GM19468 (cell line): ENCODE results near the gene PLD1.

Experiments
- ATAC-seq: cut with Tn5 transposase; IDR thresholded peaks from one replicate; pipeline ENCODE4 v1.9.1; 2021; ENCODE audit warnings: mild to moderate bottlenecking, moderate library complexity, moderate number of reproducible peaks; ENCODE audit not compliant: unreplicated experiment; ENCODE audit errors: extremely low read depth

Gene PLD1

GRCh38 chr3:171801738-171802589, 8.3 kb downstream of the PLD1 start:
- ATAC-seq = no peak

- ATAC-seq = no peak
Measured at GRCh38 chr3:171799501-171799900, 10.8 kb downstream of the PLD1 start.

DNA sequence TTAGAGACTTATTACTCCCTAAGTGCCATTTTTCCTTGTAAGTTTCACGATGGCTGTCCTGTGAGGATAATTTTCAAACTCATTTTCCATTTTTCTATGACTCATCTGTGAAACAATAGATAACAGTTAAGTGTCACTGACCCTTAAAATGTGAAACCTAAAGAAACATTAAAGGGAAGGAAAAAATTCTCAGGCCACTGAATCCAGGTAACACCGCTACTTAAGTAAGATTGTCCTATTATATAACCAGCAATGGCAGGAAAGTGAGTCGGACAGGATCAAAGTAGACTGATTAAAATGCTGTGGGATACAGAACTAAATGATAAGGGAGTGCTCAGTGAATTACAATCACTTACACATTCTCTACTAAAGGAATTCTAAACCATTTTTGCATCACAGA, 12.4 kb downstream of the PLD1 start:
- no peak for ATAC-seq

DNA sequence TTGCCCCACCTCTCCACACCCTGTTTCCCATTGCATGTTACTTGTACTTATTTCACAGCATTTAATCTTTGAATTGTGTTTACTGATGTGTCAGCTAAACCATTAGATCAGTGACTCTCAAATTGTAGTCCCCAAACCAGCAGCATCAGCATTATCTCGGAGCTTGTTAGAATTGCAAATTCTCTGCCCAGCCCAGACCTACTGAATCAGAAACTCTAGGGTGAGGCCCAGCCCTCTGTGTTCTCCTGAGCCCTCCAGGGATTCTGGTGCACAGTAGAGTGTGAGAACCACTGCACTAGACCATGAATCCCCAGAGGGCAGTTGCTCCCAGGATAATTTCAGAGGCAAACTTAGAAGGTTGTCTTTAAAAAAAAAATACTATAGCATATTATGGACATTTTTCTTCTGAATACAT, 13.0 kb downstream of the PLD1 start:
- ATAC-seq = no peak

- no peak for ATAC-seq
Measured at GRCh38 chr3:171796625-171797264, 13.5 kb downstream of the PLD1 start.

- no peak for ATAC-seq
Measured at GRCh38 chr3:171792531-171792930, 17.8 kb downstream of the PLD1 start.

- ATAC-seq = no peak
Measured at GRCh38 chr3:171791692-171792076, 18.6 kb downstream of the PLD1 start.

DNA sequence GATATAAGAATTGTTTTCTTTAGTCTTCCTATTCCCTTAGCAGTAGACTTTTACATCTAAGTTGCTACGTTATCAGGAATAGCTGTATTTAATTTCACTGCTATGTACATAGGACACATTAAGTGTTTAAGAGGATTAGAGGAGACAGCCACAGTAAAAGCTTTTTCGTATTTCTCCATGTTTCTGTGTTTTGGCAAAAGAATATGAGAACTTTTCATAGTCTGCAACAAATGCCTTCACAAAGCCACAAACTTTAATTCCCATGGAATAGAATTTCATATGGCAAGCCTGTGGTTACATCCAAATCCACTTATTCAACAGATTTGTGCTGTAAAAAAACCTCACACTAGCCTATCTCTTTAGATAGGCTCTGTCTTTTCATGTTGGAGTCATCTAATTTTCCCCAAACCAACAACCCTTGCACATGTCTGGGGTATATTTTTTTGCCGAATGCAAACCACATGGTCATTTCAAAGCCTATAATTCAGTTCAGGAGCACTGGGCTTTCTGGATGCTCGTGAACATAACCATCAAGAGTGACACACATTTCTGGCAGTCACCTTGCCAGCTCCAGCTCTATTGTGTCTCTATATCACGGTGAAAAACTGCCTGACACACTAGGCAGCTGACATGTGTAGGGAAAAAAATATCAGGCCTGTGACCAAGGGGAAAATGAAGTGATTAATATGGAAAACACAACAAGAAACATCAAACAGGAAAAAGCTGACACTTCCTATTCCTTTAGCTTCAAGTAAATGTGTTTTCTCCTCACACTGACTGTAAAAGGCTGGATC, 19.2 kb downstream of the PLD1 start:
- ATAC-seq = no peak

GRCh38 chr3:171790574-171790897, 19.7 kb downstream of the PLD1 start:
- ATAC-seq = no peak

- no peak for ATAC-seq
Measured at GRCh38 chr3:171789759-171790505, 20.4 kb downstream of the PLD1 start.

DNA sequence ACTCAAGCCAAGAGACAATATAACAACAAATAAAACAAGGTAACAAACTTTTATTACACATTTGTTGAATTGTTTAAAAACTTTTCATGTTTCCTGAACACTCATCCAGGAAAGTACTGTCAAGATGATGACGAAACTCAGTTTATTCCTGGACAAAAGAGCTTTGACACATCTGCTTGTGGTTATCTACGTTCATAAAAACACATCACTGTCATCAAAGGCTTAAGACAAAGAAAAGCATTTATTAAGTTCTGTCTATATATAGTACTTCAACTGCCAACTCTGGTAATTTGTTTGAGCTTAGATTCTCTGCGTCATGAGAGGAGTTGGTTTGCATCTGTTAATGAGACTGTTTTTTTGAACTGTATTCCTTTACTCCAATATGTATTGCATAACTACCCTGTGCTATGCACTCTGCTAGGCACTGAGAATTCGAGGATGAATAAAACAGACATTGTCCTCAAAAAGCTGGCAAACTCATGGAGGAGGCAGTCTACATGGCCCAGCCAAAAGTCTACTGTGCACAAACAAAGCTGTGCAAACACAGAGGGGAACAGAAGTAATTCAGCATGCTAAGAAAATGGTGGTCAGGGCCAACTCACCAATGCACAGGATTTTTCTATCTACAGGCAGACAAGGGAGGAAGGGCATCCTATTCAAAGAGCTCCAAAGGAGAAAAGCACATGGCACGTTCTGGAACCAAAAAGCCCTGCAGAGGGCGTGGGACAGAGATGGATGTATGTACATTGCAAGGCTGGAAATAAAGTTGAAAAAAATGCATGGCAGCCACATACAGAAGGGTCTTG, 21.5 kb downstream of the PLD1 start:
- no peak for ATAC-seq

- no peak for ATAC-seq
Measured at GRCh38 chr3:171786997-171787396, 23.3 kb downstream of the PLD1 start.

- ATAC-seq = no peak
Measured at GRCh38 chr3:171784937-171785336, 25.3 kb downstream of the PLD1 start.

DNA sequence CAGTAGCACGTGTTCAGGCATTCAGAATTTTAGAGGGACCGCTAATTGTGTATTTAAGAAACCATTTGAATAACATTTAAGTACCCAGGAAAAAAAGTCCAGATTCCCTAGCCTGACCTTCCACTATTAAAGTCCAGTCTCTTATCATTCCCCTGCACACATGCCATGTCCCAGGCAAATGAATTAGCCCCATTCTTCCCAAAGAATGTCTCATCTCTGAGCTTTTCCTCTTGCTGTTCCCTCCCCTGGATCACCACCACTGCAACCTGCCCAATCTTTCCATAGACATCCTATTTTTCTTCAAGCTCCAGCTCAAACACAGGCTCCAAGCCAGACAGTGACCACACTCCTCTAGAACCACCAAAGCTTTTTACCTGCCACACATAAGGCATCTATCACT, 25.9 kb downstream of the PLD1 start:
- no peak for ATAC-seq

DNA sequence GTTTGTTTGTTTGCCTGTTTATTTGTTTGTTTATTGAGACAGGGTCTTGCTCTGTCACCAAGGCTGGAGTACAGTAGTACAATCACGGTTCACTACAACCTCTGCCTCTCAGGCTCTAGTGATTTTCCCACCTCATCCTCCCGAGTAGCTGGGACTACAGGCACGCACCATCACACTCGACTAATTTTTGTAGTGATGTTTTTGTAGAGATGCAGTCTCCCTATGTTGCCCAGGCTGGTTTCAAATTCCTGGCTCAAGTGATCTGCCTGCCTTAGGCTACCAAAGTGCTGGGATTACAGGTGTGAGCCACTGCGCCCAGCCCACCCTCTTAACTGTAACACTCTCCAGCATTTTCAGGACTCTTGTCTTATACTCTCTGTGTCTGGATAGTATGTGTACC, 26.7 kb downstream of the PLD1 start:
- no peak for ATAC-seq

DNA sequence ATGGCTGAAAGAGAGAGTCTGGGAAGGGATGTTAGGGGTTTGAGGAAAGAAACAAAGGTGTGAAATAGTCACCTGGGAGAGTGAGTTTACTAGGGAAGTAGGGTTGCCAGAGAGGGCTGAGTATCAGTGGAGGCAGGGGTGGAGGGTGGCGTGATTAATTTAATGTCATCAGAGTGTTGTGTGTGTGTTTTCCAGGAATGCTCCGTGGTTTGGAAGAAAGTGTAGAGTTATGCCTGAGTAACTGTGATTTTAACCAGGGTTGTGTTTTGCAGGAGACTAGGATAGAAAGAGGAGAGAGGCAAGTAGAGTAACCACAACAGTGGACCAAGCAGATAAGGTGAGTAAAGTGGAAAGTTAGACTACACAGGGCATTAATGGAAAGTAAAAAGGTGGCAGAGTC, 27.2 kb downstream of the PLD1 start:
- no peak for ATAC-seq

GRCh38 chr3:171782617-171783016, 27.7 kb downstream of the PLD1 start:
- ATAC-seq = no peak

DNA sequence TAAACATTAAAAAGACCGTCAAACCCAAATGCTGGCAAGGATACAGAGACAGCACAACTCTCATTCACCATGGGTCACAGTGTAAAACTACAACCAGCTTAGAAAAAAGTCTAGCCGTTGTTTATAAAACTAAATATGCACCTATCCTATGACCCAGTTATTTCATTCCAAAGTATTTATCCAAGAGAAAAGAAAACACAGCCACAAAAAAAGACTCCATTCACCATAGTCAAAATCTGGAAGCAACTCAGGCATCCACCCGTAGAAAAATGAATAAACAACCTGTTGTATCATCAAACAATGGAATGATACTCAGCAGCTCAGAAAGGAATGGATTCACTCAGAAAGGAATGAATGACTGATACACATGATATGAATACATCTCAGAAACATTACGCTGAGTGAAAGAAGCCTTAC, 28.6 kb downstream of the PLD1 start:
- no peak for ATAC-seq

- ATAC-seq = no peak
Measured at GRCh38 chr3:171778493-171778892, 31.8 kb downstream of the PLD1 start.

DNA sequence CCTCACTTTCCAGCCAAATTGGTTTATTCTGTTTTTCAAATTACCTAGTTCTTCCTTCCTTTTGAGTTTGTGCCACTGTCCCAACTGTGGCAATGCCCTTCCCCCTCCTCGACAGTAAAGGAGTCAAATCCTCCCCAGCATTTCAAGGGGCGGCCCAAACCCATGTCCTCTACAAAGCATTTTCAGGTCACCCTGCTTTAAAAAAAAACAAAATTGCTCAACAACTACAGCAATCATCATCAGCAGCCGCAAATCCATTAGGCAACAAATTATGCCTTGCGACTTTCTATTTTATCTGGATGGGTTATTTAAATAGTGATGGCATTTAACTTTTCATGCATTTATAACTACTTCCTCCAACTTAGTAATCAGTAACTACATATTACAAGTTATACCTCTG, 32.7 kb downstream of the PLD1 start:
- no peak for ATAC-seq
